COLO668 (cell line): ENCODE data around the gene CNKSR1.

Experiments
- DNase-seq: peaks from one replicate; lab custom pipeline; 2025; ENCODE audit not compliant: unreplicated experiment; lab: John Stamatoyannopoulos, UW

The CNKSR1 gene

GRCh38 chr1:26160527-26161414 is 16.5 kb upstream of the CNKSR1 start:
- no peak for DNase-seq

GRCh38 chr1:26161415-26162219 is 15.7 kb upstream of the CNKSR1 start:
- DNase-seq = peak; percentile 84

GRCh38 chr1:26162220-26162709 is 15.0 kb upstream of the CNKSR1 start:
- DNase-seq = no peak

- DNase-seq = no peak
Measured at GRCh38 chr1:26163684-26164035, 13.6 kb upstream of the CNKSR1 start.

GRCh38 chr1:26164036-26164860 is 13.0 kb upstream of the CNKSR1 start:
- DNase-seq = peak; percentile 62

GRCh38 chr1:26164861-26165842 is 12.1 kb upstream of the CNKSR1 start:
- DNase-seq = no peak

- DNase-seq = no peak
Measured at GRCh38 chr1:26166719-26167281, 10.5 kb upstream of the CNKSR1 start.

GRCh38 chr1:26168410-26169197 is 8.7 kb upstream of the CNKSR1 start, which contains the start of gene C1orf232:
TSS of gene C1orf232 (minus strand) at chr1:26168963. CDS start at chr1:26168499, 464 bp downstream.
- DNase-seq = peak; percentile 72

- DNase-seq = no peak
Measured at GRCh38 chr1:26169198-26169554, 8.1 kb upstream of the CNKSR1 start.

- peak; percentile 98 for DNase-seq
Measured at GRCh38 chr1:26169669-26170471, 7.4 kb upstream of the CNKSR1 start, which contains the start of gene ZNF593. TSS of gene ZNF593 (plus strand) at chr1:26169908. CDS start at chr1:26169984, 76 bp downstream.

- no peak for DNase-seq
Measured at GRCh38 chr1:26170472-26170821, 6.8 kb upstream of the CNKSR1 start.

GRCh38 chr1:26171084-26172072 is 5.9 kb upstream of the CNKSR1 start, which contains the start of gene ZNF593OS:
TSS of gene ZNF593OS (minus strand) at chr1:26171832. CDS start at chr1:26171661, 171 bp downstream.
- no peak for DNase-seq

- no peak for DNase-seq
Measured at GRCh38 chr1:26175346-26175745, 1.9 kb upstream of the CNKSR1 start.

GRCh38 chr1:26180010-26180506 is 2.8 kb downstream of the CNKSR1 start:
- no peak for DNase-seq

- no peak for DNase-seq
Measured at GRCh38 chr1:26181586-26182382, 4.5 kb downstream of the CNKSR1 start.

GRCh38 chr1:26182383-26182696 is 5.0 kb downstream of the CNKSR1 start:
- DNase-seq = no peak
